Measurements from ENCODE around the gene LKAAEAR1.

The LKAAEAR1 gene

DNA sequence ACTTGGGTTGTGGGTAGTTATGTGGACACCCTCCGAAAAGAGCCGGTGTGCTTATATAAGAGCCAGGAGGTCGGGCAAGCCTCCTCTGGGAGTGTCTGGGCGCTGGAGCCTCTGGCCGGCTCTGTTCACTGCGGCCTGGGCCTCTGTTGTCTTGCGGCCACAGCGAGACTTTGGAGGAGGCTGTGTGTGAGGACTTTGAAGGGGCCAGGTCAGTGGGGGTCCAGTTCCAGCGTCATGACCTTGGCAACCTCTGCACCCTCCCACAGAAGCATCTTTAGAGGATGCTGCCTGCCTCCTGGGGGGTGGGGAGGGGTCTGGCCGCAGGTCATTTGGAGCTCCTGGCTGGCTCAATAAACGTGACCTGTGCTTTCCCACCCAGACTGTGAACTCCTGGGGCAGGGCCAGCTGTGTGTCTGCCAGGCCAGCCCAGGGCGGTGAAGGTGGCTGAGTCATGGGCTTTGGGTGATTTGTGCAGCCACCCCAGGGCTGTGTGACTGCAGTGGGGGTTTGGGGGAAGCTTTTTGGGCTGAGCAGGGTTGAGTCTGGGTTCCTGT, 20.0 kb downstream of the LKAAEAR1 start:
- H3K27ac ChIP-seq: peak overlapping the region; percentile 75
- no peak for TF ChIP-seq CTCF (IDR thresholded peaks at IDR 0.05)
- TF ChIP-seq ZFX (IDR thresholded peaks at IDR 0.05; ENCODE audit: borderline replicate concordance): no peak

GRCh38 chr20:64063389-64064144, 20.6 kb downstream of the LKAAEAR1 start:
- TF ChIP-seq CTCF (IDR thresholded peaks at IDR 0.05): no peak
- H3K27ac ChIP-seq: peak overlapping the region; percentile 75

DNA sequence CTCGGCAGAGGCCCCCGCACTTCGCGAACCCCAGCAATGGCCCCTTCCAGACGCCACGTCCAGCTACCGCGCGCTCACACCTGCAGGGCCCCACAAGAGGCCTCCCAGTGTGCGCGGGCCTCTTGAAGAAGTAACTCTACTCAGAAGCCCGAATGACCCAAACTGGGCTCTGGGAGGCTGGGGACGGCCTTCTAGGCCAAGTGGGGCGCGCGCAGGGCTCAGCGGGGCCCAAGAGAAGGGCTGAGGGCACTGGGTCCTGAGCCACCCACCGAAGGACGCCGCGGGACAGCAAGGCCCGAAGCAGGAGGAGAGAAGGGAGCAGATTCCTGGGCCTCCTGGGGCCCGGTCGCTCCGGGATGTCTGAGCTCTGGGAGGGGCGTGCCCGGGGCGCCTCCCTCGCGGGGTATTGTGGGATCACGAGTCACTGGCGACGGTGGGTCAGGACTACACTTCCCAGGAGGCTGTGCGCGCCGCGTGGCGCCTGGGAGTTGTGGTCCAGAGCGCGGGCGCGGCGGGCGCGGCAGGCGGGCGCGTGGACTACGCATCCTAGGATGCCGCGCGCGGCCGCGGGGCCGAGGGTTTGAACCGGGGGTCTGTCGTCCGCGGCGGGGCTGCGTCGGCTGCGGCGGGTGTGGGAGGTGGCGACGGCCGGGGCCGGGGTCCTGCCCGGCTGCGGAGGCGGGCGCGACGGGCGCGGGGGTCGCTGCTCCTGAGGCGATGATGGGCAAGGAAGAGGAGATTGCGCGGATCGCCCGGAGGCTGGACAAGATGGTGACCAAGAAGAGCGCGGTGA, 21.4 kb downstream of the LKAAEAR1 start, which contains the start of gene TCEA2:
TCEA2 (plus strand) TSS at position 603 of the 793 bp plus-strand sequence; CDS start at position 718, 115 bp downstream.
- peak within 1 kb of the TSS; percentile 75 for H3K27ac ChIP-seq
- TF ChIP-seq CTCF (IDR thresholded peaks at IDR 0.05) (no peak), ZFX (IDR thresholded peaks at IDR 0.05; ENCODE audit: borderline replicate concordance) (no peak)

DNA sequence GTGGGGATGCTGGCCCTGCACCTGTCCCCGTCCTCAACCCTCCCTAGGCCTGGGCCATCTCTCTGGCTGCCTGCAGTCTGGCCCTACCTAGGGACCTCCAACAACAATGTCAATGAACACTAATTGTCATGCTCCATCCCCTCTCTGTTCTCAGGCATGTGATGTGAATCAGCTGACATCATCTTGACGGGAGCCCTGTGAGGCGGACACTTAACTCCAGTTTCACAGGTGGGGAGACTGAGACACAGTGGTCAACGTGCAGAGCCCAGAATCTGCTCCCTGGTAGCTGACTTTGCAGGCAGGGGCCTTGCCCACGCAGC, 22.0 kb downstream of the LKAAEAR1 start:
- no peak for TF ChIP-seq CTCF (IDR thresholded peaks at IDR 0.05)
- no peak for TF ChIP-seq ZFX (IDR thresholded peaks at IDR 0.05; ENCODE audit: borderline replicate concordance)
- H3K27ac ChIP-seq: peak overlapping the region; percentile 75

GRCh38 chr20:64058536-64058935, 25.7 kb downstream of the LKAAEAR1 start:
- no peak overlapping the region for H3K27ac ChIP-seq
- TF ChIP-seq CTCF (IDR thresholded peaks at IDR 0.05) (no peak), ZFX (IDR thresholded peaks at IDR 0.05; ENCODE audit: borderline replicate concordance) (no peak)

GRCh38 chr20:64057628-64058498, 26.3 kb downstream of the LKAAEAR1 start:
- no peak for TF ChIP-seq ZFX (IDR thresholded peaks at IDR 0.05; ENCODE audit: borderline replicate concordance)
- TF ChIP-seq CTCF (IDR thresholded peaks at IDR 0.05): peak; percentile 94
- no peak overlapping the region for H3K27ac ChIP-seq
